Psoas muscle (tissue), 8 donors: Measurements from ENCODE around the gene SETD3. TPM values are rescaled to one million over a fixed set of nuclear protein-coding genes. Genes with fewer than 3 reads are reported as not detected.

Experiments
- ATAC-seq, 4 donors: fragments of 200-7000 bp; cut with Tn5 transposase; one replicate each; pipeline ENCODE4 v1.9.1; 2020; ENCODE audit warnings: moderate library complexity in 3 of 4, mild to moderate bottlenecking in 2 of 4
- DNase-seq, 2 donors: peaks; one replicate each; pipeline ENCODE4 v3.0.0-alpha.2; 2020
- H3K27ac ChIP-seq: fragments of 200-600 bp; one replicate; pipeline ENCODE4 v1.8.0; 2022
- H3K27me3 ChIP-seq, 3 donors: fragments of 200-600 bp in 1 of 3; one replicate each; pipeline versions ENCODE4 v1.6.1 to v1.8.0; 2013 to 2022; ENCODE audit warnings: low read length in 2 of 3, mild to moderate bottlenecking in 2 of 3, moderate library complexity in 1 of 3; ENCODE audit not compliant: insufficient read depth in 3 of 3
- H3K36me3 ChIP-seq, 2 donors: fragments of 200-600 bp in 1 of 2; one replicate each; pipeline versions ENCODE4 v1.6.1 to v1.8.0; 2013 to 2022; ENCODE audit warnings: low read depth in 1 of 2, mild to moderate bottlenecking in 1 of 2, moderate library complexity in 1 of 2; ENCODE audit not compliant: insufficient read depth in 1 of 2
- H3K4me1 ChIP-seq: fragments of 200-600 bp; one replicate; pipeline ENCODE4 v1.8.0; 2022
- H3K4me3 ChIP-seq: fragments of 200-600 bp; one replicate; pipeline ENCODE4 v1.8.0; 2022; ENCODE audit warnings: mild to moderate bottlenecking
- H3K9me3 ChIP-seq: fragments of 200-600 bp; one replicate; pipeline ENCODE4 v1.8.0; 2022
- CTCF ChIP-seq: fragments of 200-600 bp; IDR thresholded peaks from one replicate; pipeline ENCODE4 v1.8.0; 2022; ENCODE audit warnings: antibody characterized with exemption
- WGBS, 3 donors: extraction: QIAGEN DNeasy Blood & Tissue Kit; methylation state at CpG; one replicate each; pipeline versions ENCODE4 v1.1.6 to v1.1.7; 2013; 5-methylcytosine and 5-hydroxymethylcytosine counted together
- intact Hi-C, 2 donors: fragments of 100-400 bp; cut with DNase I; formaldehyde crosslinking; loops; one replicate each; pipeline versions ENCODE4 v1.11.0 to v1.14.2; 2022
- polyA plus RNA-seq, 3 donors: library from polyadenylated mRNA; stranded (reverse); fragments of 200-250 nt; gene quantifications; one replicate each; pipeline ENCODE4 v1.2.3, GENCODE V29; 2013
- total RNA-seq, 4 donors: library from RNA; stranded (reverse); fragmentation: NEBNext Ultra II Directional in 2 of 4; extraction: Animal tissue kit (Norgen Biotek cat#: 25700) in 2 of 4; gene quantifications; one replicate each; pipeline versions ENCODE4 v1.2.1 to v1.2.4, GENCODE V29; 2021 to 2023
- donor health status: healthy with polysubstance abuse.
- donor health status: DM: no; HTN: no; CAD: no; lungs with moderate emphysema.
- donor health status: Bipolar disorder and iron deficiency.
- donor health status: healthy.
- donor health status: DM: yes; HTN: yes; CAD: no.
- donor health status: DM: no; HTN: no; CAD: no.
- donor health status: DM: no; HTN: no; CAD: no.
- donor health status: DM: yes; HTN: yes; CAD: no.

SETD3 gene
- total and polyA plus RNA-seq, 7 donors: 84.0 to 177 (median 123) TPM

- no peak for TF ChIP-seq CTCF
- peak overlapping the region; percentile 95 for H3K27ac ChIP-seq
- no peaks in the 10 kb centered on the region for H3K27me3 ChIP-seq
- peaks cover 61% of the 10 kb centered on the region for H3K4me1 ChIP-seq
- WGBS, 3 donors: 0 to 1% (median 0%) methylated on average over 17 of the region's 17 CpGs
- ATAC-seq (no peak), DNase-seq (no peak)
- H3K4me3 ChIP-seq: peak overlapping the region; percentile 89
- intact Hi-C loops: no loop called here
- no peaks in the 10 kb centered on the region for H3K9me3 ChIP-seq
- H3K36me3 ChIP-seq: no peaks in the 10 kb centered on the region
These were observed 1.1 kb upstream of the SETD3 start for GRCh38 chr14:99481745-99482099.

GRCh38 chr14:99480917-99481744 lies 472 bp upstream of the SETD3 start, which contains the start of gene CCNK:
Gene CCNK, plus strand, starts transcription at chr14:99481409. Its CDS starts 11,269 bp downstream, at chr14:99492678.
- no peak for TF ChIP-seq CTCF
- intact Hi-C loops: no loop called here
- WGBS, 3 donors: 0 to 1% (median 1%) methylated on average over 58 to 82 of the region's 82 CpGs
- peak; percentile 91 to 95 (median 93) for ATAC-seq
- no peaks in the 10 kb centered on the region for H3K36me3 ChIP-seq
- peak within 1 kb of the TSS; percentile 95 for H3K27ac ChIP-seq
- peaks cover 61% of the 10 kb centered on the region for H3K4me1 ChIP-seq
- peak; percentile 100 for DNase-seq
- peak within 1 kb of the TSS; percentile 89 for H3K4me3 ChIP-seq
- H3K9me3 ChIP-seq: no peaks in the 10 kb centered on the region
- no peaks in the 10 kb centered on the region for H3K27me3 ChIP-seq

- no peaks in the 10 kb centered on the region for H3K36me3 ChIP-seq
- DNase-seq (no peak), ATAC-seq (no peak)
- 6 to 9% (median 8%) methylated on average over 18 of the region's 18 CpGs for WGBS, 3 donors
- peak overlapping the region; percentile 95 for H3K27ac ChIP-seq
- intact Hi-C loops: no loop called here
- H3K9me3 ChIP-seq: no peaks in the 10 kb centered on the region
- peak; percentile 24 for TF ChIP-seq CTCF
- H3K27me3 ChIP-seq: no peaks in the 10 kb centered on the region
- peaks cover 61% of the 10 kb centered on the region for H3K4me1 ChIP-seq
- peak overlapping the region; percentile 89 for H3K4me3 ChIP-seq
These were observed 1.3 kb downstream of the SETD3 start for GRCh38 chr14:99479160-99479905.

GRCh38 chr14:99478128-99478527 lies 2.5 kb downstream of the SETD3 start:
- Histone ChIP-seq H3K36me3 (no peaks in the 10 kb centered on the region), H3K27ac (peak overlapping the region; percentile 48), H3K4me3 (peak overlapping the region; percentile 89), H3K27me3 (no peaks in the 10 kb centered on the region), H3K4me1 (peaks cover 61% of the 10 kb centered on the region), H3K9me3 (no peaks in the 10 kb centered on the region)
- DNase-seq (no peak), ATAC-seq (no peak)
- TF ChIP-seq CTCF: no peak
- WGBS, 3 donors: 49 to 79% (median 67%) methylated on average over 4 of the region's 4 CpGs
- intact Hi-C loops: no loop called here
